ENCODE results near the gene KAT7.

The KAT7 gene

DNA sequence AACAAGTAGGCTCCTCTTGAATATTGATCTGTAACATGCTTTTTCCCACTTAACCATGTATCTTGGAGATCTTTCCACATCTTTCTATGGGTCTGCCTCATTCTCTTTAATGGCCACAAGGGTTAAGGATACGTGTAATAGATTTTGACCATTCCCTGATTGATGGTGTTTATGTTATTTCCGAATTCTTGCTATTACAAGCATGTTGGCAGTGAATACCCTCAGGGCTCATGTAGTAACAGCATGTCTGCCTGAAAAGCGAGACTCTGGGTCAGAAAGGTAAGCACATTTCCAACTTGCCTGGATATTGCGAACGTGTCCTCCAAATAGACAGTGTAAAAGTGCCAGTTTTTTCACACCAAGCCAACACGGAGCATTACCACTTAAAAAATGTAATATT lies 54.4 kb downstream of the KAT7 start:
- no peak for DNase-seq (ENCODE audit: low read depth)

DNA sequence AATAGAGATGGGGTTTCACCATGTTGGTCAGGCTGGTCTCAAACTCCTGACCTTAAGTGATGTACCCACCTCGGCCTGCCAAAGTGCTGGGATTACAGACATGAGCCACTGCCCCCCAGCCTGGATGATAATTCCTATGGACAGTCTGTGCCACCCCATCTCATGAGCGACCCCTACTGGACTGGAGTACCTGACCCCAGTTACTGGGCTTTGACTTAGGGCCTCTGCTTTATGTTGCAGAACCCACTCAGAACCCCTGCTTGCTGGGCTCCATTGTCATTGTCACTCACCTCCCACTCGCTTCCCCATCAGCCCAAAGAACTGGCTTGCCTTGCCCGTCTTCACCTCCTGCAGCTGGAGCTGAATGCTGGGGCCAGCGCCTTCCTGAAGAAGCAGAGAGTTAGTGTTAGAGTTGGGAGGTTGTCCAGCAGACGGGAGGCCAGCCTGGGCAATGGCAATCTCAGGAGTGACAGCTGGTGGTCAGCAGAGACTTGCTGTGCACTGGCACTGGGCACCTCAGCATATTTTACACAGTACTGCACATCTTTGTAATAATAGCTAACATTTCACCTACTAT lies 55.4 kb downstream of the KAT7 start:
- no peak for DNase-seq (ENCODE audit: low read depth)

DNA sequence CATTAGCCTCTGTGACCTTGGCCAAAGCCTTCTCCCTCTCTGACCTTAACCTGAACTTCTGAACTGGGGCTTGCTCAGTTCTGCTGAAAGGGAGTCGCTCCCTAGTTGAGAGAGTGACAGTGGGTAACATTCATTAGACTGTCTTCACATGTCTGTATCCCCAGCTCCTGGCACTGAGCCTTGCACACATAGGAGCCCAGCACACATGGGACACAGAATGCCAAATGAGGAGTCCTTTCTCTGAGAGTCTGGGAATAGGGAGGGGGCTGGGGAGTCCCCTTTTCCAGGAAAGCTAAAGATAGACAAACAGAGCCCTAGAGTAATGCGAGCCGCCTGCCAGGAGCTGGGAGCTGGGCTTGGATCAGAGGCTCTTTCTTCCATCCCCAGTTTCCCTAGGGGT lies 56.8 kb downstream of the KAT7 start:
- DNase-seq (ENCODE audit: low read depth): no peak

DNA sequence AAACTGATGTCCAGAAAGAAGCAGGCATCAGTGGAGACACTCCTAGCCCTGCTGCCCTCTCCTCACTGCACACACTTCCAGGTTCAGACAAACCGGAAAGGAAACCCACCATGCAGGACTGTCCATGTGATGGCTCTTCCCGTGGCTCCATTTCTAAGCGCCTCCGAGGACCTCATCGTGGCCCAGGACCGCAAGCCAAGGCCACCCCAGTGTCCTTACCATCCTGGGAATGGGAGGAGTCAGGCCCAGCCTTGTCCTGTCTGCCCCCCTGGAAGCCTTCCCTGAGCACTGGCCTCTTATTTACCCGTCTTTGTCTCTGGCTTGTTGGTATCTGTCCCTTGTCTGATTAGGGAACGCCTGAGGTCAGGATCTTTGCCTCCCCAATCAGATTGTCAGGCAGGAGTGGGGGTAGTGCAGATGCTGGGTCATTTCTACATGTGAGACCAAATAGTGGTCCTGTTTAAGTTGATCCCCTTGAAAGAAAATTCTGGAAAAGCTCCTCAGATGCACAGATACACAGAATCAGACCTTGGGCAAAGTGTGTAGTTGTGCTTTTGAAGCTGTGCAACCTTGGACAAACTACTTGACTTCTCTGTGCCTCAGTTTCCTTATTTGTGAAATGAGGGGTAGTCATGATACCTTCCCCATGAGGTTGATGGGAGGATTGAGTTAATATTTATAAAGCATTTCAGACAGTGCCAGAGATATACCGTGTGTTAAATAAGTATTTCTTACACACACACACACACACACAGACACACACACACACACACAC lies 58.6 kb downstream of the KAT7 start:
- no peak for DNase-seq (ENCODE audit: low read depth)

DNA sequence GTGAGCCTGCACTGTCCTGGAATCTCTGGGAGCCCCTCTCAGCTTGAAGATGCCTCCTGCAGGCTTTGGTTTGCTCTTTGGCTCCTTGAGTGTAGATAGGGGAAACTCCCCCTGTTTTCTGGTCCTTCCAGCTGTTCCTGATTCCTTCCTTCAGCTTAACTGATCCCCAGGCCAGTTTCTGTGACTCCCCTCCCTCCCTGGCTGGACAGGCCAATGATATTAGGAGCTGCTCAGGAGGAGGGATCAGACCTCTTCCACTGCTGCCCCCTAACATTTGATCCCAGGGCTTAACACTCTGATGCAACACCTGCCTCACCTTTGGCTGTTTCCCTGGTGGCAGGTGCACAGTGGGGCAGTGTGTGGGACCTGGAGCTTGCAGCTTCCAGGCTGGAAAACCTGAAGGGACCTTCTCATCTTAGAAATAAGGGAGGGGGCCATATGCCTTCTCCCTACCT lies 59.6 kb downstream of the KAT7 start, which contains the start of gene TAC4:
TSS of gene TAC4 (minus strand) at position 51 of the 455 bp plus-strand sequence. CDS start 52 bp downstream, outside the sequence.
- no peak for DNase-seq (ENCODE audit: low read depth)

DNA sequence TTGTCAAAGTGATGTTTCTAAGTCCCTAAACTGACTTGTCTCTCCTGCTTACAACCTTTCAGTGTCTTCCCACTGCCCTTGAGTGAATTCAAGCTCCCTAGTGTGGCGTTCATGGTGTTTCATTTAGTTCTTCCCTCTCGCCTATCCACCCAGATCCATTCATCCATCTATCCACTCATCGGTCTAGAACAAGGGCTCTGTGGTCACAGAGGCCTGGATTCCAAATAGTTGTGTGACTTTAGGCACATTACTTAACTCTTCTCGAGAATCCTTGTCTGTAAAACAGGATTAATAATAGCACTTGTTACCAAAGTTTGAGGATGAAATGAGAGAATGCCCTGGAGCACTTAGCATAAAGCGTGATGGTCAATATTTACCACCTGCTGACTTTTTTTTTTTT lies 60.3 kb downstream of the KAT7 start:
- DNase-seq (ENCODE audit: low read depth): no peak

DNA sequence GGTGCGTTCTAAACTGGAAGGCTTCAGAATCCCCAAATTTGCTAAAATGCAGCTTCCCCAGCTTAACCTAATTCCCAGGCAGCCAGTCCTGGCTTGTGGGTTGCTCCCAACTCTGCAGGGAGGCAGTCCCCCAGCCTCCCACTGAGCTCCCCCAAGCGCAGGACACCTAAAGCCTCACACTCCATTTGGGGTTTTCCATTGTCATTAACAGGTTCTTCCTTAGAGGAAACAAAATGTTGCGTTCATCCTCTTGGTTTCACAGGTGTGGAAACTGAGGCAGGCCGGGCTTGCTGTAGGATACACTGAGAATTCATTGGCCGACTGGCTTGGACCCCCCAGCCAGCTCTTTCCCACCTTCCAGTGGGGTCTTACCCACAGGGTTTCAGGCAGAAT lies 61.7 kb downstream of the KAT7 start:
- DNase-seq (ENCODE audit: low read depth): no peak

DNA sequence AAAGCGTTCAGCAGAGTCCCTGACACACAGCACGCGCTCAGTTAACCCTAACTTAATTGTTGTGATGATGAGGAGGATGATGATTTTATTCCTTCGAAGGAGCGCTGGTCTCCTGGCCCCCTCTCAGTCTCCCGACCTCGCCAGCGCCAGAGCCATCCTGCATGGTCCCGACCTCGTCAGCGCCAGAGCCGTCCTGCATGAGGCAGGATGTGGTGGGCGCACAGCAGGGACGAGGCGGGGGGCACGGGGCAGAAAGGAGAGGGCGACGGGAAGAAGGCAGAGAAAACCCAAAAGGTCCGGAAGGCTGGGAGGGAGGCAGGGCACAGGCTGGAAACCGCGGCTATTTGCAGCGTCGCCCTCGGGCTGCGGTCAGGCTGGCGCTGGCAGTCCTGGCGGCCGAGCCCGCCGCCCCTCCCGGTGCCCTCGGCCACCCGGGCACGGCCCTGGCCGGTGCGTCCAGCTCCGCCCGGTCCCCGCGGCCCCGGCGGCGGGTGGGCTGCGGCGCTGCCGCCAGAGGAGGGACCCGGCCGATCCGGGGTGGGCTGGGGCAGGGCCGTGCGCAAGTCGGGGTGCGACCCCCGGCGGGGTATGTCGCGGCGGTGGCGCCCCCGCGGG lies 62.4 kb downstream of the KAT7 start:
- no peak for DNase-seq (ENCODE audit: low read depth)

DNA sequence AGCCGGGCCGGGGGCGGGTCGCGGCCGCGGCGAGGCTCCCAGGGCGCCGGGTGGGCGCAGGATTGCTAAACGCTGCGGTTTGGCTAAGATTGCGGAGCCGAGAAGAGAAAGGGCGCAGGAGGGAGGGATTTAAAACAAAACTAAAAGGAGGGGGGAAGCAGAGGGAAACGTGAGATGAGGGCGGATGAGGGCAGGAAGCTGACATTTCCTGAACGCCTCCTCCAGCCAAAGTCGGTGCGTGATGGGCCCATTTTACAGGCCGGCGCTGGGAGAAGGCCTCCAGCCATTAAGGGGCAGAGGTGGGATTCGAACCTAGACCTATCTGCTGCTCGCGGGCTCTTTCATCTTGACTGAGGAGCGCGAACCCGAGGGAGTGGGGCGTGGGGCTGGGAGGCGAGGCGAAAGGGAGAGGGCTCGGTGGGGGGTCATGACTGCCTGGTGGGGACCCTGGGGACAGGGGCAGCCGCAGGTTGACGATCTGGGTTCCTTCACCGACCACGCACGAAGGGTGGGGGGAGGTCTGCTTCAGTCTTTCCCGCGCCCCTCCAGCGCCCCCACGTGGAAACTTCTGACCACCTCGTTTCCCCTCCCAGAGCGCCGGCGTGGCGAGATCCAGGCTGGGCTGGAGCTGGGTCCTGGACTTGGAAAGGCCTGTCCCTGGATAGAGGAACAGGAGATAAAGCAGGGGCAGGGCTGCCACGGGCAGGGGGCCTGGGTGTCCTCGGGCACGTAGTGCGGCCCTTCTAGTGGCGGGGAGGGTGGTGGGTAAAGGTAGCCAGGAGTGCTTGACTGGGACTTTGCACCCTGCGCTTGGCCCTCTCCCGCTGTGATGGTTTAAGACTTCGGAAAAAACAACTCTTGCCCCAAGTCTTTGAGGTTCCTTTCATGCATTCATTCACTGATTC lies 63.2 kb downstream of the KAT7 start:
- DNase-seq (ENCODE audit: low read depth): peak; percentile 47

DNA sequence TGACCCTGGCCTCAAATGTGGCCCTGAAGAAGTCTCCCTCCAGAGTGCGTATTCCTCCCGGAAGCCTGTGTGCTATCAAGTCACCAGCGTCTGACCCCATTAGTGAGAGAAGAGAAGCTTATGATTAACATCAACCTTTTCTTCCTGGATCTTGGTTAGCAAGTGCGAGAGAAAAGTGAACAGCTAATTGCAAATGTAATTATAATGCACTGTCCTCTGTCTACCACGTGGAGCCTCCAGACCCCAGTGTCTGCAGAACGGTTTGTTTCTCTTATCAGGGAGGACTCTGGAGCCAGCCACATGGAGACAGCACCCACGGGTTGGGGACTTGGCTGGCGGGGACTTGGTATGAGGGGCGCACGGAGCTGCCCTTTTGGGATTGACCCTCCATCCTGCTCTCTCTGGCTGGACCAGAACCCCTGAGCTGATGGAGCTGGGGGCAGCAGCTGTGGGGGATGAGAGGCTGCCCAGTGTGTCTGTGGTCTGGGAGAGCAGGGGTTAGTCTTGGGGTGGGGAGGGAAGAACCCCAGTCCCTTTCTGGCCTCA lies 65.1 kb downstream of the KAT7 start:
- DNase-seq (ENCODE audit: low read depth): no peak

DNA sequence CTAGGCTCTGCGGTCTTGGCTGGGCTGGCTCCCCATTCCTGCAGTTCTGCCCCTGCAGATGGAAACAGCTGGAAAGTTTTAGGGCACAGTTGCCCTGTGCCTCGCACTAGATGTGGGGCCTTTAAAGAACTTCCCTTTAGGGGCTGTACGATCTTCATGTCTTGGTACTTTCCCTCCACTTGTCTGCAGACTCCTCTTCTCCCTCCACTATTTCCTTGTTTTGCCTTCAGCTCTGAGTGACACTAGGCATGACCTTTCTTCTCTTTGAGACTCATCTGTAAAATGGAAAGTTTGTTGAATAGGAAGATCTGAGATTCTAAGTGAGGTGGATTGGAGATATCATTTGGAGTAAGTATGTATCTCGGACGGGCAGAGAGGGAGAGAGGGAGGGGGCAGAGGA lies 65.6 kb downstream of the KAT7 start:
- DNase-seq (ENCODE audit: low read depth): no peak

DNA sequence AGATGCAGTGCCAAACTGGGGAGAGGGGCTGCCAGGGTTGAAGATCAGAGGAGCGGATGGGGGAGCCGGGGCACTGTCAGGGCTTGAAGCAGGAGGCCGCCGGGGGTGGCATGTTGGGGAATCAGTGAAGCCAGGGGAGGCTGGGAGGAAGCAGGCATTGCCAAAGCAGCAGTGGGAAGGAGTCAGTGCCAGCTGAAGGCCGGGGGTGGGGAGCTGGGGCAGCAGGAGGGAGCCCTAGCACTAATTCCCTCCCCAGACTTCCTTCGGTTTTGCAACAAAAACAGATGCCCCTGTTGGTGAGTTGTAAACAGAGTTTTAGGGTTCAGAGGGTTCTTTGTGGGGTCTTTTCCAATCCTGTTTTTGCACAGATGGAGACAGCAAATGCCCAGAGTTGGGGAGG lies 70.3 kb downstream of the KAT7 start:
- DNase-seq (ENCODE audit: low read depth): no peak

DNA sequence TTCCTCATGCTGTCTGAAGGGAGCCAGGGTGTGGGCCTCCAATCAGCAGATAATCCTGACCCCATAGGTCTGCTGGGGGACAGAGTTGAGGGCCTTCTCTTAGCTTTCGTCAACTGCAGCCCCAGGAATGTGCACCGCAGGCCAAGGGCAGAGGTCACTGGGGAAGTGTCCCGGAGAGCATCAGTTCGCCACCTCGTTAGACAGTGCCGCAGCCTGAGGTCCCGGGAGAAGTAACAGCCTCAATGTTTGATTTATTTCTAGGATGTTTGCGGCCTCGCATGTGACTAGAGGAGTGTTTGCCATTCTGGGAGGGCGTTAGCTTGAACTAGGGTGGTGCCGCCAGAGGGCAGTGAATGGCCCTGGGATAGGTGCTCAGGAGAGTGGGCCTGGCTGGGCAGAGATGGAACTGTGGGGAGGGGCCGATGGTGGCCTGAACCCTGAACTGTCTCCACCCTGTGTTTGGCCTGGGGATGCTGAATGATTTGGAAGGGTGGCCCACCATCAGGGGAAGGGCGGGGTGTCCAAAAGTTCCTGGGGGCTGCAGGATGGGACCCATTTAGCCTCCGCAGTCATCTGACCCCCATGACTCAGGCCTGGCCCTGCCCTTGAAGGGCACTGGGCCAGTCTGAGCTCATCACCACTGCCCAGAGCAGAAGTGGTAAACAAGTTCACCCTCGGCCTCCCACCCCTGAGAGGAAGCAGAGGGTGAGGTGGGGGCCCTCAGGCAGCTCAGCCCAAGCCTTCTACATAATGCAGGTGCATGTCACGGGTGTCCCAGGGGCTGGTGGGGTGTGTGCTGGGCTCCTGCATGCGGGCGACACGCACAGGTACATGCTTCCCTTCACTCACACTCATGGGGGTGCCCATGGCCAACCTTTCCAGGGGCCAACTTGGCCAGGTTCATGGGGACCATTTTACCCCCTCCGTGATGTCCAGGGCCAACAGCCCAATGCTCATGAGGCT lies 71.8 kb downstream of the KAT7 start:
- no peak for DNase-seq (ENCODE audit: low read depth)

DNA sequence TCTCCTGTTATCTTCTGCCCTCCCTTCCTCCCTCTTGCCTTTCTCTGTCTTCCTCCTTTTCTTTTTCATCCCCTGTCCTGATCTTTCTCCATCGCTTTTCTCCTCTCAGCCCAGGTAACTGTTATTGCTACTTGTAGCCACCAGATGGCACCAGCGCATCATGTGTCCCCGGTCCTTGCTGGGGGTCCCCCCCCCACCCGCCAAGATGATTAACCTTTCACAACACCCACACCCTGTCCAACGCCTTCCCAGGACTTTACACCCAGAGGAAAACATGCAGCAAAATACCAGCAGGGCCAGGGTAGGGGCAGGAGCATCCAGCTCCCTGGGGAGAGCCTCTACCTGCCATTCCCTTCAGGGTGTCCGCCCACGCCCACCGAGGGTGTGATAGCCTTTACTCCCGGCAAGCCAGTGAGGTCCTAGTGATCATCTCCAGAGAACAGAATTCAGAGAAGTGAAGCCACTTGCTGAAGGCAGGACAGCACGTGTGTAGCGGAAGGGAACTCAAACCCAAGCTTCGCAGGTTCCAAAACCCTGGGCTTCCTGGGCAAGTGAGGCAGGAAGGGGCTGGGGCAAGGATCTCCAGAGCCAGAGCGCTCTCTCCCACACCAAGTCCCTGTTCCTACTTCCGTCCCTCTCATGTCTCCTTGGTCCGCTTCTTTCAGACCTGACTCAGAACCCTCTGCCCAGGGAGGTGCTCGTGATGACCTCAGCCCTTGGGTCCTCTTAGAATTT lies 72.8 kb downstream of the KAT7 start:
- DNase-seq (ENCODE audit: low read depth): no peak

DNA sequence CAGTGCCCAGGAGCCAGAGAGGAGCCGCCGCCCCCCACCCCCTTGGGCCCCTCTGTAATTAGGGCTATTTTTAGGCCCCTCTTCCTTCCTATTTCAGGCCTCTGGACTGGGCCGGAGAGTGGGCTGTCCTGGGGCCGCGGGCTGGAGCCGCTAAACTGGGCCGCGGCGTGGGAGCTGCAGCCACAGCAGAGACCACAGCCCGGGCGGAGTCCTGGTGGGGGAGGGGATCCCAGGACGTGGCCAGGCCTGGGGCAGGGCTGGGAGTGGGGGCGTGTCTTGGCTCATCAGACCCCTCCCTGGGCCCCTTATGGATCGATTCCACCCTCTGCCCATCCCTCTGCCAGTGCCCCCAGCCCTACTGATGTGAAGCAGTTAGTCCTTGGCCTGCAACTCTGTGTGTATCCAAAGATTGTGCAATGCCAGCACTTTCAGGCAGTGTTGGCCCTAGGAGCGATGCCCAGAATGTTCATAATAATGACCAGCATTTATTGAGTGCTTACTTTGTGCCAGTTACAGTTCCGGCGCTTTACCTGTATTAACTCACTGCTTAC lies 74.4 kb downstream of the KAT7 start:
- DNase-seq (ENCODE audit: low read depth): no peak

DNA sequence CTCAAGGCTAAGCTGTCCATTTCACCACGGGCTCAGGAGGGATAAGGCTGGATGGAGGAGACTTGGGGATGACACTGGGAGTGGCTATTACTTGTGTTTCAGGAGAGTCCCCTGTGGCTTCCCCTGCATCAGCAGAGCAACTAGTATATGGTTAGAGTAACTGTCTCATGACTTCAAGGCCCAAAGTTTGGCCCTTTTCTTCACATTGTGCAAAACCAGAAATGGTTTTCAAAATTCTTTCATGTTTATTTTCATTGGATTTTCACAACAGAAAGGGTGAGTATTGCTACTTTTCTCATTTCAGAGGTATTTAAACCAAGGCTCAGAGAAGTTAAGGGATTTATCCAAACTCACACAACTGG lies 77.5 kb downstream of the KAT7 start:
- DNase-seq (ENCODE audit: low read depth): no peak

DNA sequence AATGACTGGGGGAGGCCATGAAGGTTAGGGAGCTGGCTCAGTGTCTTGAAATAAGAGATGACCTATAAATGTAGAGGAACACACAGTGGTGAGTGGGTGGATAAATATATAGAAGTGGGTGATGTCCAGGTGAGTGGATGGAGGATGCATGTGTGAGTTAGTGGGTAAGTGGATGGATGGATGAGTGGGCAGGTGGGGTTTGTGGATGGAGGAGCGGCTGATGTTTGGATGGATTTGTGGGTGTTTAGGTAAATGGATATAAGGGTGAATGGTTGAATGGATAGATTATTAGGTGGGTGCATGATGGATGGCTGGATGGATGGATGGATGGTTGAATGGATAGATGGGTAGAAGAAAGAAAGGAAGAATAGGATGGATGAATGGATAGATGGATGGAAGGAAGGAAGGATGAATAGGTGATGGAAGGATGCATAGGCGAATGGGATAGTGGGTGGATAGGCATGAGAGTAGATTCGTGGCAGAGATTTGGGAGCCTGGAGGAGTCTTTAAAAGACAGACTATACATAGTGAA lies 78.5 kb downstream of the KAT7 start:
- no peak for DNase-seq (ENCODE audit: low read depth)

DNA sequence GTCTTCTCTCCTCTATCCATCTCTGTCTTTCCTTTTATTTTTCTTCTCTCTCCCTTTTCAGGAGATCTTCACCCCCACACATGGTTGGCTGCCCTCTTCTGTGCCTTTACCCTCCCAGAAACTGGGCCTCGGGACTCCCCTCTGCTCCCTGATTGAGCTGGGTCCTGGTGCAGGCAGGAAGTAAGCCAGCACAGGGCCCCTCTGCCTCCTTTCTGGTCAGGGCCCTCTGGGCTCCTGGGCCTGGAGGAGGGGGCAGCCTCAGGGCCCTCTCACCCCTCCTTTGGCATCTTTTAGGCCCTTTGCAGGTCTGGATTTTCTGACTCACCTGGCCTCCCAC lies 80.5 kb downstream of the KAT7 start:
- no peak for DNase-seq (ENCODE audit: low read depth)

DNA sequence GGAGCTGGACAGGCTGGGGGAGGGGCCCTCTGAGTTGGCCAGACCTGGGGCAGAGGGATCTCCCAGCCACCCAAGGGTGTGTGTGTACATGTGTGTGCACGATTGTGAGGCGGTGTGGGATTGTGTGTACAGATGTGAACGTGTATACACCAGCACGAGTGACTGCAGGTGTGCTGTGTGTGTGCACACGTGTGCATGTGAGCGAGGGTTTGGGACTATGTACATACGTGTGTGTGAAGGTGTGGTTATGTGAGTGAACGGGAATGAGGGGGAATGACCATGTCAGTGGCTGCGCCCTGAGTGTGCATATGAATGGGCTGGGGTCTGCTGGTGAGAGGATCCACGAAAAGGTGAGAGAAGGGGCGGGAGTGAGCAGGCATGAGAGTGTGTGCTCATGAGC lies 81.8 kb downstream of the KAT7 start:
- no peak for DNase-seq (ENCODE audit: low read depth)

DNA sequence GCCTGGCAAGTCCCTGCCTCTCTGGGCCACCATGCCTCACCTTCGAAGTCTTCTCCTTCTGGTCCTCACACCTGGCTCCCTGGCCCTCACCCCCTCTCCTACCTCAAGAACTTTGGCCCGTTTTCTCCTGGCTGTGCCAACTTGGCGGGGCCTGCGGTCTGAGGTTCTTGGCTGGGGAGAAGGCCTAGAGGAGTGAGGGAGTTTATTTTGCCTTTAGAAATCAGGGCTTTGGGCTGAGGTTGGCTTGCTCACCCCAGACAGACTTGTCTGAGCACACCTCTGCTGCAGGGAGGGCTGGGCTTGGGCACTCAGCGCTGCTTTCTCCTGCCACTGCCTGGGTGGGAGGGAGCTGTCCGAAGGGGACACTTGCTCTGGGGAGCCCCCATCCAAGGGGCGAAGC lies 82.7 kb downstream of the KAT7 start:
- DNase-seq (ENCODE audit: low read depth): no peak

Measured in T-helper 22 cell (primary cell).